B cell (primary cell): Measurements from ENCODE around the gene CD14. TPM values are rescaled to one million over a fixed set of nuclear protein-coding genes. Genes with fewer than 3 reads are reported as not detected.

ENCODE experiments used
- polyA plus RNA-seq: library from polyadenylated mRNA; depleted of rRNA; stranded (reverse); fragments of >200 nt; gene quantifications from 2 replicates; pipeline ENCODE4 v1.2.3, GENCODE V29; 2012
- total RNA-seq, 2 donors: library from RNA; stranded (reverse); fragments of 120-200 nt in 1 of 2; gene quantifications; 1 replicate in 1 of 2; 2 replicates in 1 of 2; pipeline versions ENCODE4 v1.2.3 to v1.2.4, GENCODE V29; 2013 to 2022

The CD14 gene
- total and polyA plus RNA-seq, 2 donors (not counting 1 experiment from before 2014, with no cell fraction given), result 1.8 to 11.4 TPM

Other genes with a start within 250 kb of the CD14 start
- 244 and 246 TPM in 2 replicates for gene ANKHD1, start 231.3 kb downstream of the CD14 start, total RNA-seq
- gene ANKHD1, start 231.3 kb downstream of the CD14 start, polyA plus RNA-seq, result 96.3 and 131 TPM in 2 replicates
- 8.8 and 15.0 TPM in 2 replicates for gene EIF4EBP3, start 85.5 kb downstream of the CD14 start, total RNA-seq
- gene EIF4EBP3, start 85.5 kb downstream of the CD14 start, polyA plus RNA-seq, result 13.8 and 18.2 TPM in 2 replicates
- 25.6 and 27.1 TPM in 2 replicates for gene SRA1, start 75.7 kb downstream of the CD14 start, total RNA-seq
- gene SRA1, start 75.7 kb downstream of the CD14 start, polyA plus RNA-seq, result 23.2 and 34.4 TPM in 2 replicates
- gene APBB3, start 68.6 kb downstream of the CD14 start, total RNA-seq, result 73.9 and 79.7 TPM in 2 replicates
- 126 and 156 TPM in 2 replicates for gene APBB3, start 68.6 kb downstream of the CD14 start, polyA plus RNA-seq
- 44.0 and 48.6 TPM in 2 replicates for gene SLC35A4, start 68.3 kb downstream of the CD14 start, total RNA-seq
- gene SLC35A4, start 68.3 kb downstream of the CD14 start, polyA plus RNA-seq, result 32.6 and 57.8 TPM in 2 replicates
- gene TMCO6, start 6.3 kb upstream of the CD14 start, total RNA-seq, result 33.3 and 36.2 TPM in 2 replicates
- gene TMCO6, start 6.3 kb upstream of the CD14 start, polyA plus RNA-seq, result 70.4 and 78.3 TPM in 2 replicates
- gene NDUFA2, start 14.5 kb upstream of the CD14 start, total RNA-seq, result 40.7 and 41.9 TPM in 2 replicates
- 45.3 and 65.9 TPM in 2 replicates for gene NDUFA2, start 14.5 kb upstream of the CD14 start, polyA plus RNA-seq
- gene IK, start 14.7 kb upstream of the CD14 start, total RNA-seq, result 108 and 110 TPM in 2 replicates
- 54.0 and 91.0 TPM in 2 replicates for gene IK, start 14.7 kb upstream of the CD14 start, polyA plus RNA-seq
- gene WDR55, start 31.7 kb upstream of the CD14 start, total RNA-seq, result 44.7 and 46.2 TPM in 2 replicates
- 43.4 and 55.9 TPM in 2 replicates for gene WDR55, start 31.7 kb upstream of the CD14 start, polyA plus RNA-seq
- gene DND1, start 40.4 kb upstream of the CD14 start, total RNA-seq, result 2.5 and 3.0 TPM in 2 replicates
- 3.6 and 4.3 TPM in 2 replicates for gene DND1, start 40.4 kb upstream of the CD14 start, polyA plus RNA-seq
- gene HARS1, start 58.2 kb upstream of the CD14 start, total RNA-seq, result 60.5 and 65.6 TPM in 2 replicates
- gene HARS1, start 58.2 kb upstream of the CD14 start, polyA plus RNA-seq, result 32.6 and 46.1 TPM in 2 replicates
- 65.1 and 68.0 TPM in 2 replicates for gene HARS2, start 58.3 kb upstream of the CD14 start, total RNA-seq
- gene HARS2, start 58.3 kb upstream of the CD14 start, polyA plus RNA-seq, result 27.3 and 38.0 TPM in 2 replicates
- 55.7 and 55.8 TPM in 2 replicates for gene ZMAT2, start 67.3 kb upstream of the CD14 start, total RNA-seq
- 11.2 and 18.3 TPM in 2 replicates for gene ZMAT2, start 67.3 kb upstream of the CD14 start, polyA plus RNA-seq
- not detected in 2 replicates for gene PCDHA1, start 153.0 kb upstream of the CD14 start, total RNA-seq
- not detected in 2 replicates for gene PCDHA1, start 153.0 kb upstream of the CD14 start, polyA plus RNA-seq
- gene PCDHA2, start 161.7 kb upstream of the CD14 start, total RNA-seq, result not detected in 2 replicates
- not detected in 2 replicates for gene PCDHA2, start 161.7 kb upstream of the CD14 start, polyA plus RNA-seq
- gene PCDHA3, start 167.9 kb upstream of the CD14 start, total RNA-seq, result not detected in 2 replicates
- gene PCDHA3, start 167.9 kb upstream of the CD14 start, polyA plus RNA-seq, result not detected in 2 replicates
- gene PCDHA4, start 173.9 kb upstream of the CD14 start, total RNA-seq, result not detected in 2 replicates
- gene PCDHA4, start 173.9 kb upstream of the CD14 start, polyA plus RNA-seq, result not detected in 2 replicates
- not detected in 2 replicates for gene PCDHA5, start 188.4 kb upstream of the CD14 start, total RNA-seq
- not detected in 2 replicates for gene PCDHA5, start 188.4 kb upstream of the CD14 start, polyA plus RNA-seq
- gene PCDHA6, start 194.8 kb upstream of the CD14 start, total RNA-seq, result not detected in 2 replicates
- gene PCDHA6, start 194.8 kb upstream of the CD14 start, polyA plus RNA-seq, result not detected in 2 replicates
- not detected in 2 replicates for gene PCDHA7, start 201.1 kb upstream of the CD14 start, total RNA-seq
- 0.03 TPM in 1 of 2 replicates, not detected in the other for gene PCDHA7, start 201.1 kb upstream of the CD14 start, polyA plus RNA-seq
- not detected in 2 replicates for gene PCDHA8, start 208.0 kb upstream of the CD14 start, total RNA-seq
- gene PCDHA8, start 208.0 kb upstream of the CD14 start, polyA plus RNA-seq, result not detected in 2 replicates
- not detected in 2 replicates for gene PCDHA9, start 215.2 kb upstream of the CD14 start, total RNA-seq
- not detected in 2 replicates for gene PCDHA9, start 215.2 kb upstream of the CD14 start, polyA plus RNA-seq
- not detected in 2 replicates for gene PCDHA10, start 222.7 kb upstream of the CD14 start, total RNA-seq
- not detected in 2 replicates for gene PCDHA10, start 222.7 kb upstream of the CD14 start, polyA plus RNA-seq
- not detected in 2 replicates for gene PCDHA11, start 235.8 kb upstream of the CD14 start, total RNA-seq
- gene PCDHA11, start 235.8 kb upstream of the CD14 start, polyA plus RNA-seq, result not detected in 2 replicates
- not detected in 2 replicates for gene PCDHA12, start 242.1 kb upstream of the CD14 start, total RNA-seq
- not detected in 2 replicates for gene PCDHA12, start 242.1 kb upstream of the CD14 start, polyA plus RNA-seq
- gene PCDHA13, start 248.9 kb upstream of the CD14 start, total RNA-seq, result not detected in 2 replicates
- not detected in 2 replicates for gene PCDHA13, start 248.9 kb upstream of the CD14 start, polyA plus RNA-seq